ENCODE data around the gene CEP170B.

- TF ChIP-seq CTCF (IDR thresholded peaks at IDR 0.05): no peak
- TF ChIP-seq POLR2A (IDR thresholded peaks at IDR 0.05): no peak
Observed at GRCh38 chr14:104927432-104927816, 62.4 kb downstream of the CEP170B start.

All from prostate gland (tissue), 2 donors.